Stimulated activated CD8-positive, alpha-beta memory T cell treated with anti-CD3 and anti-CD28 coated beads, Interleukin-12 subunit alpha, Interleukin-12 subunit beta, amount 100 ng/mL, for 4 hours (primary cell): ENCODE results near the gene SPATA6L.
A peak's percentile ranks its signal among the peaks of the same experiment; 100 is the strongest.

Experiments used
- DNase-seq: peaks from one replicate; pipeline ENCODE4 v3.0.0-alpha.2; 2020; ENCODE audit warnings: low read depth

The SPATA6L gene, protein sequence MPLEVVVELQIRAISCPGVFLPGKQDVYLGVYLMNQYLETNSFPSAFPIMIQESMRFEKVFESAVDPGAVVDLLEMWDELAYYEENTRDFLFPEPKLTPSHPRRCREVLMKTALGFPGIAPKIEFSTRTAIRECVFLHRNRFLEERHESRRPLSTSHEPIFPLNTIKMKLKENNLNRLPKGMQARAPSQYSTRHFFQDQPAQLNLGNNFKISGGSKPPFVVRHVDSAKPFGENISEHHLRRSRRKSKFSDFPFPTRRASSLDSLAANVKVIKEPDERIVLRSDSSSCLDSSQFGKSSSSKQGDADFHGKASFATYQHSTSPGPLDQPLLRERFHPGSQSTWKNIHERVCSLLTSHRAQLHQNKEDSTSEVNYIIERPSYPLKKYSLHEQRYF

DNA sequence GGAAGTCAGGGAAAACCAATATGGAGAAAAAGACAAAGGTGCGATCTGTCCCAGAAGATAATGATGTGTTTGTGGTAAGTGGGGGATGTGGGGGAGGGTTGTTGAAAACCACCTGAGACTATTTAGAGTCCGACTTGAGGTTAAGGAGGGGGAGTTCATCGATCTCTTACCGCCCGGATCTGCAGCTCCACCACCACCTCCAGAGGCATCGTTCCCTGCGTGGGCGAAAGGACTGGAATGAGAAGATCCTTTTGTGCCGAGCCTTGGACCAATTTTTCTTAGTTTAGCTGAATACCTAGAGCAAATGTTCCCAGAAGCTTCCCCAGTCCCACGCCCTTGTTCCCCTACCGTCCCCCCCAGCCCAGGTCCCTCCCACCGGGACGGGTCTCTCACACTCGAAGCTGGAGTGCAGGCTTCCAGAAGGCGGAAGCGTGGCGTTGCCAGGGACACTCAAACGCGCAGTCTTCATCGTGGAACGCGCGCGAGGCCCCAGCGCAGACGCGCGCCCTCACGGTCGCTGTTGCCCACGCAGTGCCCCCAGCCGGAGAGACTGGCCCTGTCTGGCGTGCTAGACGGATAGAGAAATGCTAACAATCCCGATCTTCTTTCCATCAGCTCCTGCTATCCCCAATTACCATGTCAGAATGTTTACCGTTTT, at the start of gene SPATA6L:
SPATA6L (minus strand) TSS at position 439 of the 658 bp plus-strand sequence; CDS start at position 209, 230 bp downstream.
- DNase-seq, result peak; percentile 19

DNA sequence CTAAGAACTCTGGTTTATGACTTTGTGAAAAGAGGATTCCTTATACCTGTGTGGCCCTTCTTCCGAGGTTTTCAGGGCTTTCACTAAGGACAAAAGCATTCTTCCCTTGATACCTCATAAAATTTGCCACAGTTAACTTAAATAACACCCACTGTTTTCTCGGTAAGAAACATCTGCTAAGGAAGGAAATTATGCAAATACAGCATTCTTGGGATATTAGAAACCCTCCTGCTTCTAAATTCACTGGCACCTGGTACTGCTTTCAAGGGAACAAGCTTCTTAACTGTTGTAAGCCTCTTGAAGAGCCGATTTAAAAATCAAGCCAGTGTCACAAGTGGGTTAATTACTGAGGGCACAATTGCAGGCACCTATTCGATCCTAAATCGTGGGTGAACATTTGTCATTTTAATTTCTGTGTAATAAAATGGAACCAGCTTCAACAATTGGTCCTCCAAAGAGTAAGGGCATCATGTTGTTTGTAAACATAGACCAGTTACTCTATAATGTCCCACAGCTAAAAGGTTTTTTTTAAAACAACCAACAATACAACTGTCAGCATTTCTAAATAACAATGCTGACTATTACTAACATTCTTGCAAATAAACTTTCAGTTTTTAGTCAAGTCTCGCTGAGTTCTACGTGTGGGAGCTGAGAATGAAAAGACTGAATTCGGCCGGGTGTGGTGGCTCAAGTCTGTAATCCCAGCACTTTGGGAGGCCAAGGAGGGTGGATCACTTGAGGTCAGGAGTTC, 48.2 kb upstream of the SPATA6L start:
- no peak for DNase-seq

DNA sequence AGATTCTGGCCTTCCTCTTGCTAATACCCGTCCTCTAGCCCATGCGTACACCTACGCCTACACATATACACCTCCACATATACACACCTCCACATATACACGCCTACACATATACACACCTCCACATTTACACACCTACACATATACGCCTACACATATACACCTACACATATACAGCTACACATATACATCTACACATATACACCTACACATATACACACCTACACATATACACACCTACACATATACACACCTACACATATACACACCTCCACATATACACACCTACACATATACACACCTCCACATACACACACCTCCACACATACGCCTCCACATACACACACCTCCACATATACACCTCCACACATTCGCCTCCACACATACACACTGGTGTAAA, 47.6 kb upstream of the SPATA6L start:
- no peak for DNase-seq

DNA sequence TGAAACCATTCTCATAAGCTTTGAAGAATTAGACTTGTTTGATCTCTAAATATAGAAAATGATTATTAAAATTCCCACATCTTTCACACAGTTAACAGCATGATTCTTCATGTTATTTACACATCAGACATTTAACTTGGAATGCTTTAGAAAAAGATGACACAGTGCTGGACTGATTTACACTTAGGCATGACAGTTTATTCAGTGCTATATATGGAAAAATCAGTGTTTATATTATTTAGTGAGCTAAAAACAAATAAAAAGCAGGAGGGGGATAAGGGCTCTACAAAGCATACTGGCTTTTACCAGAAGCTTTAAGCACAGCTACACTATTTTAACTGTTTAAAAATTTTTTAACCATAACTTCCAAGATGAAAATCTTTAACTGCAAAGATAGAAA, 43.1 kb upstream of the SPATA6L start:
- DNase-seq, result no peak

DNA sequence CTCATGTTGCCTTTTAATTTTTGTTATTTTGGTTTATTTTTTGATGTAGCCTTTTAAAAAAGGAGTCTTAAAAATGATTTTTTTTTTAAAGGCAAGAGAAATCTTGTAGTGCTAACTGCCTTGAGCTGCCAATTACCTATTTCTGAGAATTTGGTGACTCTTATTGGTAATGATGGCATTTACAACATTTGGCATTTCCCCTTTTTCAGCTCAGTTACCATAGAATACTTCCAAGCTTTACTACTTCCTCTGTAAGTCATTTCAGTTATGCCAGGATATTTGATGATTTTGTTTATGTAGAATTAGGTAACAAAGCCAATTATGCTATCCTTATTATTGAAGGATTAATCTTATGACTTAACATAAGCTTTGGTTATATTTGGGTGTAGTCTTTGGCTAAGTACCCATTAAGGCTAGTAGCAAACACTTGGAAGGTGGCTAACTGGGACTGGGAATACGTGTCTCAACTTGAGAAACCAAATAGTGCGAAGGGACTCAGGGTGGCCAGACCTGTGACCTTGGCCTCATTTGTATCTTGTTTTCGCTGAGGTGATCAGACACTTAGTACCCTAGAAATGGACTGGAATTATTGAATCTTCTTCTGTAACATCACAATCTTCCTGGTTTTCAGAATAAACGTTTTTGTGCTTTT, 40.8 kb upstream of the SPATA6L start:
- no peak for DNase-seq

DNA sequence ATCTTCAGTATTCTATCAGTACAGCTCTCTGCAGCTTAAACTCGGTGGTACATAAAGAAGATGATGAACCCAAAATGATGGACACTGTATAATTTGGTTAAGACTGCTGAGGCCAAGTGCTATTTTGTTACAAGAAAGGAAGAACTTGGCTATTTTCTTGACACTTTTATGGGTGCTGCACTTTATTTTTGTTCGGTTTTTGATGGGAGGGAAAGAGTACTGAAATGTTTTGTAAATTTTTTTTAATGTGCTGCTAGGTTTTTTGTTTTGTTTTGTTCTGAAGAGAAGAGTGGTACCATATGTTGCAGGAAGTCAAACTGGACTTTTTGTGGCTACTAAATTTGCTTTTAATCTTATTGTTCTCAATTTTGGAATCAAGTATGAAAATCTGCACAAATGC, 39.7 kb upstream of the SPATA6L start:
- no peak for DNase-seq

DNA sequence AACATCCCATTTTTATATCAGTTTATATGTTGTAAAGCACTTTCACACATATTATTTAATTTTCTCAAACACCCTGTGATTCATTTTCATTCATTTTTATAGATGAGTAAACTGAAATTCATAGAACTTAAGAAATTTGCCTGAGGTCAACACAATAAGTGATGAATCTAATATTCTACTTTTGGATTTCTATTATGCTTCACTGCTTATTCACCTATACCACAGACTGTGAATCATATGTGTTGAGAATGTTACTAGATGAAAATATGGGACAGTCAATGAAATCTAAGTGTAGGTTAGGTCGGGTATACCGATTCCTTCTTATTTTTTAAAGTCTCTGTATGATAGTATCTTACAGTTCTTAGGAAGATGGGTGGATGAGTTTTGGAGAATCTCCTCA, 37.8 kb upstream of the SPATA6L start:
- DNase-seq, result no peak

DNA sequence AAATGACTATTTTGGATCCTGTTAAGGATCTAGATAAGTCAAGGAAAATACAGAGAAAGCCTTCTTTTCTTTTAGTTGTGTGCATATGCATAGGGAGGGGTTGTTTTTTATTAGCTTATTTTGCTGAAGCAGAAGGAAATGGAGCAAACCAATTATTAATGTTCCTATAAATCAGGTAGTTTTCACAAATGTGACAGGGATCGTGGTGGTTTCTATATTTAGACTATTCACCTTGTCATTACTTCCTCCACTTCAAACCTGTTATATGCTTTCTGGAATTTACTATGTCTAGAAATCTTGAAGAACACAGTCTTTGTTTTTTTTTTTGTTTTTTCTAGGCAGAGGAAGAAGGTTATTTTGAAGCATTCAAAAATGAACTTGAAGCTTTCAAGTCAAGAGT, 35.2 kb upstream of the SPATA6L start:
- DNase-seq, result no peak

DNA sequence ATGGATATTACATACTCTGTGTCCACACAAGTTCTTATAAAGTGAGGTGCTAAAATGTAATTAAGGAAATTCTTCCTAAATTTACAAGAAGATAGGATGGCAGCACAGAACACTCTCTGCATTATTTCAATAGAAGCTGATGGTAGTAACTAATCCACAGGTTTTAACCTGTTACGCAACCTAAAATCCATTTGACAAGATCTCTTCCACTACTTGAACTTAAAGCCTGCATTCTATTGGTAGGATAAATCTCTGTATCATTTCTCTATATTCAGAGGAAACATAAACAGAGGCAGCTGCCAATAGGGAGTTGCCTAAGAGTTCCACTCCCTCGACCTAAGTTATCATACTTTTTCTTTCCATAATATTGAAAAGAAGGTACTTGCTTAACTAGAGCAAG, 34.7 kb upstream of the SPATA6L start:
- no peak for DNase-seq

DNA sequence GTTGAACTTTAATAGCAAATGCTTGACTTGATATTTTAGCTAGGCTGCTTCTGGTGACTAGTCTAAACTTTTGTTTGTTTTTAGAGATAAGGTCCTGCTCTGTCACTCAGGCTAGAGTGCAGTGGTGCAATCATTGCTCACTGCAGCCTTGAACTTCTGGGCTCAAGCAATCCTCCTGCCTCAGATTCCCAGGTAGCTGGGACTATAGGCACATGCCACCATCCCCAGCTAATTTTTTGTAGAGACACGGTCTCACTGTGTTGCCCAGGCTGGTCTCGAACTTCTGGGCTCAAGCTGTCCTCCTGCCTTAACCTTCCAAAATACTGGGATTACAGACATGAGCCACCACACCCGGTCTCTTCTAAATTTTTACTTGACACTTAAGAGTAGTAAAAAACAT, 33.8 kb upstream of the SPATA6L start:
- DNase-seq, result no peak

DNA sequence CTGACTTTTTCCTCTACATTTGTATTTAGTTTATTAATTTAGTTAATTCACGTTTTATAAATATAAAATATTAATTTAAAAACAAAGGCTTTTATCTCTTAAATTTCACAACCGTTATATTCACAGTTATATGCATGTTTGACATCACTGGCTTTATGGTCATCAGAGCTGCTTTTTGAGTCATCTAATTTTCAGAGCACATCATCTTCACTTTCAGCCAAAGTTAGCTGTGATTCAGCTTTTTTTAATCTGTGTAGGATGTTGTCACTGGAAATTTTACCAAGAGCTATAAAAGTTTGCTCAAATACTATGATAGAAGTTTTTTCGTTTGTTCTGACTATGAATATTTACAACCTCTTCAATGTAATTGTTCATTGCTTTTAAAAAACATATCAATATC, 25.5 kb upstream of the SPATA6L start:
- no peak for DNase-seq

DNA sequence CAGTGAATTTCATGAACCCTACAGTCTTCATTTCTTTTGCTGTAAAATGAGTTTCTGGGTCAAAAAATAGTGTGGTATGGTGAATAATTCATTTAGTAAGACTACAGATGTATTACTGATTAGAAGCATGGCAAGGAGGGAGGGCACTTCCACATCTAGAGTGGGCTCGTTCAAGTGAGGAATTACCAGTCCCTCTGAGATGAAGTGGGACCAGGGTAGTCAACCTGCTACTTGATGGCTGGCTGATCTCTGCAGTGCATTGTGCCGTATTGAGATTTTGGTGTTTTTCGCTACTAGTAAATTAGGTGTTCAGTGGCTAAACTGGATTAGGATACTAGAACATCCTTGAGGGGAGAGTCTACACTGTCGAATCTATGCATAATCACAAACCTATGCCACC, 23.9 kb upstream of the SPATA6L start:
- no peak for DNase-seq

DNA sequence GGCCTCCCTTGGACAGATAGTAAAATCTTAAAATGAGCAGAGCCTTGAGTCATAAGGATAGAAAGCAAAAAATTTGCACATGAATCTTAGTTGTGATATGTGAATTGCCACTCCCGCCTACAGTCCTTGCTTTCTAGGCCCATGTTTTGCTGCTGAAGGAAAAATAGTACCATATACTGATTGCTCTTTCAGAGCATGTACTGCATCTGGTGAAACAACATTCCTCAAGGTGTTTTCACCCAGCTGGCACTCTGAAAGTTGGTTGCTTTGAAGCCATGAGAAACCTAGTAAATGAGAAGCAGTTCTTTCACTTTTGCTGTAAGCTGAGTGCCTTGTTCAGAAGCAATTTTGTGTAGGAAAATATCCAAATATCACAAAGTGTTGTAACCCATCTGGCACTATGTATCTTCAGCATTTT, 23.4 kb upstream of the SPATA6L start:
- no peak for DNase-seq

DNA sequence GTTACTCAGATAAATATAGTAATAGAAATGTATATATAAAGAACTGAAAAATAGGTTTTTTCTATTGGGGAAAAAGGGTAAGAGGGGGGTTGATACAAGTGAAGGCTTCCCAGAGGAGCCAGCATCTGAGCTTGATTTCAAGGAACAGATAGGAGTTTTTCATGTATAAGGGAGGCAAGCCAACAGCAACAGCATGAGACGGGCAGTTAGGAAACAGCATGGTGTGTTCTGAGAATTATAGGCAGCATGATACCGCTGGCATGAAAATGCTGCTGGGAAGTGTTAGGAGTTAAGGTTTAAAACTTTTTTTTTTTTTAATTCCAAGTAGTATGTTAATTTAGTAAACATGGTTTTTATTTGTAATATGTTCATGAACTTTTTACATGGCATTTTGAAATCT, 22.7 kb upstream of the SPATA6L start:
- DNase-seq, result no peak

DNA sequence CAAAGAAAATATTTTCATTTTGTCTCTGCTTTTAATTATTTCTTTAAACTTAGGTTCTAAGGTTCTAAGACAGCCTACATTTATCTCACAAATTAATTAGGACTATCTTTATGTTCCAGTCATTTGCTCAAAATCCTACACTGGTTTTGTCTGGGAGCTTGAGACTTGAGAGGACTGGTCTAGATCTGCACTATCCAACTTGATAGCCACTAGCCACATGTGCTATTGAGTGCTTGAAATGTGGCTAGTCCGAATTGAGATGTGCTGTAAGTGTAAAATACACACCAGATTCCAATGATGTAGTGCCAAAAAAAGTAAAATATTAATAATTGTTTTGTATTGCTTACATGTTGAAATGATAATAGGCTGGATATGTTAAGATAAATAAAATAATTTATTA, 20.3 kb upstream of the SPATA6L start:
- DNase-seq, result no peak

DNA sequence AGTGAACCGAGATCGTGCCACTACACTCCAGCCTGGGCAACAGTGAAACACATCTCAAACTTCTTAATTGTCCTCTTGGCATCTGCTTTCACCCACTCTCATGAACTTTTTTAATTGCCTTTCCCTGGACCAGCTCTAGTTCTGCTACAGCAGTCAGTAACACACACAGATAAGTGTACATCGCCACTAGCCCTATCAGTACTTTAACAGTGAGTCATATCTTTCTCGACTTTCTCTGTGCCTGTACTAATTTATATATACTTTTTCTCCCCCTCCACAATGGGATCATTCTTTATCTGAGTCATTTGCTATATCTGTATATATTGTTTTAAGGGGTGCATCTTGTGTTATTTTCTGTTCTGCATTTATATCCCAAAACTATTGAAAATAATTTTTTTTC, 19.8 kb upstream of the SPATA6L start:
- DNase-seq, result no peak

DNA sequence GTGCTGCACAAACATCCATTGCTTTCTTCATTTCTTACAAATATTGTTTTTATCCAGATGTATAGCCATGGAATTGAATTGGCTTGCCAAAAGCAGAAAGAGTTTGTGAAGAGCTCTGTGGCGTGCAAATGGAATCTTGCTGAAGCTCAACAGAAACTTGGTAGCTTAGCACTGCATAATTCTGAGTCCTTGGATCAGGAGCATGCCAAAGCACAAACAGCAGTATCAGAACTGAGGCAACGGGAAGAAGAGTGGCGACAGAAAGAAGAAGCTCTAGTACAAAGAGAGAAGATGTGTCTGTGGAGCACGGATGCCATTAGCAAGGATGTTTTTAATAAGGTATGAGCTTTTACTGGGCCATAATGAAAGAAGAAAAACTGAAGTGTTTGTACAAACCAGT, 18.5 kb upstream of the SPATA6L start:
- no peak for DNase-seq

DNA sequence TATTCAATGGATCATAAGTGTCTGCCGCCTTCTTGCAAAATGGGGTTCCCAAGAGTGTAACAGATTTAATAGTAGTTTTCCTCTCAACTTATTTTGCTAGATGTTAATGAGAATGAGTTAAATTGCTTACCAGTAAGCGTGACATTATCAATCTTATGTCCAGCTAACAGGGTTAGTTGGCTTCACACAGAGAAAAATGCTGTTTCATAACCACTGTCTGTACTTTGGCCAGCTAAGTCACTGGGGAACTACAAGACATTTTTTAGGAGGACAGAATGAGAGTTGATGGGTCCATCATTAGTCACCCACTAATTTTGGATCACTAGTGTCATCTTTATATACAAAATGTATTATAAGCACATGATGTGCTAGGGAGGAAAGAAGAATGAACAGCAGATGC, 14.5 kb upstream of the SPATA6L start:
- no peak for DNase-seq

DNA sequence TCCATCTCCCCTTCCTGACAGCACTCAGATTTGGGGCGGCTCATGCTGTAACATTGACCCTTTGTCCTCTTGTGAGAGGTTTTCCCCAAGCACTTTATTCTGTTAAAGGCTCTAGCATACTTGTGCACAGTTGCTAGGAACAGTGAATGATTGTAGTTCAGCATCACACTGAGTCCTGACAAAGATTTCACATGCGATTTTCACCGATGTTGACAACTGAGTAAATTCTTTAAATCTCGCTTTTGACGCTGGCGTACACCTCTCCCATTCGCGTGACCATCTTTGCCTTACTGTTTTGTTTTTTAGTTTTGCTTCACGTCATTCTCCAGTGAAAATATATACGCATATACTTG, 13.9 kb upstream of the SPATA6L start:
- DNase-seq, result no peak

DNA sequence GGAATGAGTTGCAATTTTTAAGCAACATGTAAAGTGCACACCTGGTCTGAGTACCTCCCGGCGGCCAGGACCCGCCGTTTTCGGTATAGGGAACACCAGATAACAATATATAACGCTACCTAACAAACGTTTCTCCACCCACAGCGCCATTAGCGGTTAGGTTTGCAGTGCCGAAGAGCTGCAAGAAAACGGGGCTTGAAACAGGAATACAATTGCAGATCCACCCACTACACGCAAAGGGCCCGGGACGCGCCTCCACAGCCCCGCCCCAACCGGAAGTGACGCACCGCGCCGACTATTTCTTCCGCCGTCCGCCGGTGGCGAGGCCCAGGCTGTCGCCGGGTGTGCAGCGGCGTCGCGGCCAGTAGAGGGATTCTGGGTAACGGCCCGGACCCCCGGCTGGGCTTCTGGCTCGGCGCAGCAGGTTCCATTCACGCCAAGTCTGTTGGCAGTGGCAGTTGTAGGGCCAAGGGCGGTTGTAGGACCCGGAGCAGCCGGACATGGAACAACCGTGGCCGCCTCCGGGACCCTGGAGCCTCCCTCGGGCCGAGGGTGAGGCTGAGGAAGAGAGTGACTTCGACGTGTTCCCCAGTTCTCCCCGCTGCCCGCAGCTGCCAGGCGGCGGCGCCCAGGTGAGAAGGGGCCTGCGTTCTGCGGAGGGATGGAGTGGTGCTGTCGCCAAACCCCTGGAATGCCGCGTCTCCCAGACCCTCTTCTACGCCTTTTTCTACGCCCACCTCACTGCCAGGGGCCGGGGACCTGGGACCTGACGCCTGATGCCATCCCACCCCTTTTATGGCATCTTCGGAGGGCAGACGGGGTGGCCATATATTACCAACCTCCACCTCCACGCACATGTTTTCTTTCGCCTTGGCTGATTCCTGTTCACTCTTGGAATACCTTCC, 13.2 kb upstream of the SPATA6L start, which contains the start of gene CDC37L1:
CDC37L1 (plus strand) TSS at position 302 of the 905 bp plus-strand sequence; CDS start at position 501, 199 bp downstream.
- peak; percentile 98 for DNase-seq

DNA sequence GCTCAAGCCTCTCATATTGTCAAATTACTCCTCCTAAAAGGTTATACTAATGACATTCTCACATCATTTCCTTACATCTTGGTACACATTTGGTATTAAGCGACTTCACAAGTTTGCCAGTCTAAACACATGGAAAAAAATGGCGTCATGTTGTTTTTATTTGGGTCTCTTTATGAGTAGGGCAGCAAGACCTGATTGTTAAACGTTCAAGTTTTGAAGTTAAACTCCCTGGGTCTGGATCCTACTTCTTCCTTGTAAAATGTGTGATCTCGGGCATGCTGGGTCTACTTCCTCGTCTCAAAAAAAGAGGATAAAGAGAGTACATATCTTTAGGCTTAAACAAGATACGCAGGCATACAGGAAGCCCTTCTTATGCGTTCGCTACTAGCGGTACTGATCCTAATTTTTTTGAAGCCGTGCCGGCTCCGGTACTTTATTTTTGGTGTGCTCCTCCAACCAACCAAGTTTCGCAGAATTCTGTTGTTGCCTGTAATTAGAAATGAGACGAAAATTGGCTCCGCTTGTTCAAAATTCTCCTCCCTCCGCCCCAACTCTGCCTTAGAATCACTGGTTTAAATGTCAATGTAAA, 12.5 kb upstream of the SPATA6L start:
- no peak for DNase-seq
